HTR-8/SVneo (cell line): ENCODE measurements around the gene HELB.
"Not testable (repeated sequence)": the region's sequence is repeated elsewhere in the genome, so short reads cannot be mapped to it uniquely, and the experiment has no call there.

Source experiments
- DNase-seq: peaks from one replicate; pipeline ENCODE4 v3.0.0; 2011; ENCODE audit warnings: low spot score, mixed read lengths; ENCODE audit not compliant: insufficient read length
- FAIRE-seq: peaks from 2 replicates; lab custom pipeline; 2011; peaks lifted over from hg19 to GRCh38; lab: Jason Lieb, UNC

HELB gene

GRCh38 chr12:66297923-66298322, 4.4 kb upstream of the HELB start:
- FAIRE-seq = no peak
- no peak for DNase-seq

- no peak for FAIRE-seq
- DNase-seq = no peak
These were observed 505 bp downstream of the HELB start for GRCh38 chr12:66302827-66303169.

- DNase-seq, FAIRE-seq: not testable (repeated sequence)
These were observed 1.1 kb downstream of the HELB start for GRCh38 chr12:66303316-66303804.

GRCh38 chr12:66304296-66304900, 2.1 kb downstream of the HELB start:
- no peak for DNase-seq
- no peak for FAIRE-seq

GRCh38 chr12:66309606-66310005, 7.3 kb downstream of the HELB start:
- DNase-seq (no peak), FAIRE-seq (no peak)

GRCh38 chr12:66312189-66312588, 9.9 kb downstream of the HELB start:
- FAIRE-seq = no peak
- DNase-seq = no peak

- DNase-seq (no peak), FAIRE-seq (no peak)
These were observed 12.0 kb downstream of the HELB start for GRCh38 chr12:66314278-66314677.

GRCh38 chr12:66319266-66319954, 17.1 kb downstream of the HELB start:
- FAIRE-seq (no peak), DNase-seq (no peak)

- DNase-seq = no peak
- FAIRE-seq = no peak
These were observed 18.7 kb downstream of the HELB start for GRCh38 chr12:66320996-66321395.

GRCh38 chr12:66321435-66321834, 19.1 kb downstream of the HELB start:
- FAIRE-seq = no peak
- DNase-seq = no peak

GRCh38 chr12:66323017-66323416, 20.7 kb downstream of the HELB start:
- FAIRE-seq = no peak
- DNase-seq = no peak

- no peak for FAIRE-seq
- DNase-seq = no peak
These were observed 27.6 kb downstream of the HELB start for GRCh38 chr12:66329941-66330340.

GRCh38 chr12:66331016-66331415, 28.7 kb downstream of the HELB start:
- FAIRE-seq (no peak), DNase-seq (no peak)

GRCh38 chr12:66331814-66332213, 29.5 kb downstream of the HELB start:
- FAIRE-seq (no peak), DNase-seq (no peak)

GRCh38 chr12:66335746-66336145, 33.5 kb downstream of the HELB start:
- DNase-seq (no peak), FAIRE-seq (no peak)

GRCh38 chr12:66337381-66338010, 35.2 kb downstream of the HELB start:
- no peak for FAIRE-seq
- no peak for DNase-seq

GRCh38 chr12:66340131-66340530, 37.8 kb downstream of the HELB start:
- FAIRE-seq = no peak
- no peak for DNase-seq

- DNase-seq = no peak
- FAIRE-seq = no peak
These were observed 38.8 kb downstream of the HELB start for GRCh38 chr12:66341126-66341525.

- no peak for FAIRE-seq
- DNase-seq = no peak
These were observed 42.9 kb downstream of the HELB start for GRCh38 chr12:66345212-66345611.

- no peak for FAIRE-seq
- no peak for DNase-seq
These were observed 43.7 kb downstream of the HELB start for GRCh38 chr12:66345956-66346355.

GRCh38 chr12:66351301-66351700, 49.0 kb downstream of the HELB start:
- DNase-seq = no peak
- no peak for FAIRE-seq

GRCh38 chr12:66352197-66352596, 49.9 kb downstream of the HELB start:
- no peak for DNase-seq
- no peak for FAIRE-seq
